Activated T-cell treated with anti-CD3 and anti-CD28 coated beads, Interleukin-2, amount 50 U/mL, for 24 hours (primary cell): ENCODE measurements around the gene CYSTM1.
A peak's percentile ranks its signal among the peaks of the same experiment; 100 is the strongest.

ENCODE experiments used
- DNase-seq: peaks from one replicate; pipeline ENCODE4 v3.0.0-alpha.2; 2020
- H3K27ac Mint-ChIP-seq: 2 replicates; pipeline ENCODE4 v1.8.0; 2020; ENCODE audit warnings: mild to moderate bottlenecking, mixed read lengths
- H3K27me3 Mint-ChIP-seq: 2 replicates; pipeline ENCODE4 v1.8.0; 2020; ENCODE audit warnings: mixed read lengths
- H3K36me3 Mint-ChIP-seq: 2 replicates; pipeline ENCODE4 v1.8.0; 2020; ENCODE audit warnings: low read depth, mixed read lengths
- H3K4me1 Mint-ChIP-seq: 2 replicates; pipeline ENCODE4 v1.8.0; 2020; ENCODE audit warnings: low read depth, mixed read lengths
- H3K4me3 Mint-ChIP-seq: 2 replicates; pipeline ENCODE4 v1.8.0; 2020; ENCODE audit warnings: mild to moderate bottlenecking, moderate library complexity, mixed read lengths
- H3K9me3 Mint-ChIP-seq: 2 replicates; pipeline ENCODE4 v1.8.0; 2020; ENCODE audit warnings: mixed read lengths

Gene CYSTM1

GRCh38 chr5:140238756-140239155, 63.8 kb downstream of the CYSTM1 start:
- no peaks in the 10 kb centered on the region for H3K27me3 Mint-ChIP-seq

GRCh38 chr5:140239461-140239860, 64.5 kb downstream of the CYSTM1 start:
- no peak overlapping the region for H3K4me3 Mint-ChIP-seq
- no peaks in the 10 kb centered on the region for H3K27me3 Mint-ChIP-seq
- H3K9me3 Mint-ChIP-seq: no peaks in the 10 kb centered on the region
- H3K27ac Mint-ChIP-seq: no peak overlapping the region
- H3K36me3 Mint-ChIP-seq: peaks cover 10% of the 10 kb centered on the region
- no peak for DNase-seq
- peaks cover 5% of the 10 kb centered on the region for H3K4me1 Mint-ChIP-seq

More at GRCh38 chr5:140238756-140239155, 63.8 kb downstream of the CYSTM1 start:
- Mint-ChIP-seq H3K4me3 (no peak overlapping the region), H3K4me1 (peaks cover 4% of the 10 kb centered on the region), H3K9me3 (no peaks in the 10 kb centered on the region), H3K36me3 (peaks cover 6% of the 10 kb centered on the region), H3K27ac (no peak overlapping the region)
- no peak for DNase-seq

- peaks cover 12% of the 10 kb centered on the region for H3K4me1 Mint-ChIP-seq
- H3K27me3 Mint-ChIP-seq: no peaks in the 10 kb centered on the region
- no peaks in the 10 kb centered on the region for H3K9me3 Mint-ChIP-seq
- peaks cover 17% of the 10 kb centered on the region for H3K36me3 Mint-ChIP-seq
- peak; percentile 74 for DNase-seq
- no peak overlapping the region for H3K27ac Mint-ChIP-seq
- H3K4me3 Mint-ChIP-seq: no peak overlapping the region
Observed at GRCh38 chr5:140239939-140240700, 65.1 kb downstream of the CYSTM1 start.

- Mint-ChIP-seq H3K27ac (no peak overlapping the region), H3K4me1 (peaks cover 18% of the 10 kb centered on the region), H3K36me3 (peaks cover 27% of the 10 kb centered on the region), H3K27me3 (no peaks in the 10 kb centered on the region), H3K9me3 (no peaks in the 10 kb centered on the region), H3K4me3 (no peak overlapping the region)
- DNase-seq: no peak
Observed at GRCh38 chr5:140240987-140241706, 66.2 kb downstream of the CYSTM1 start.

- no peak for DNase-seq
- H3K4me1 Mint-ChIP-seq: peaks cover 26% of the 10 kb centered on the region
- no peaks in the 10 kb centered on the region for H3K27me3 Mint-ChIP-seq
- no peak overlapping the region for H3K4me3 Mint-ChIP-seq
- H3K27ac Mint-ChIP-seq: no peak overlapping the region
- H3K36me3 Mint-ChIP-seq: peaks cover 27% of the 10 kb centered on the region
- no peaks in the 10 kb centered on the region for H3K9me3 Mint-ChIP-seq
Observed at GRCh38 chr5:140242099-140242498, 67.1 kb downstream of the CYSTM1 start.

- H3K36me3 Mint-ChIP-seq: peaks cover 27% of the 10 kb centered on the region
- peaks cover 26% of the 10 kb centered on the region for H3K4me1 Mint-ChIP-seq
- DNase-seq: no peak
- no peak overlapping the region for H3K4me3 Mint-ChIP-seq
- no peak overlapping the region for H3K27ac Mint-ChIP-seq
- no peaks in the 10 kb centered on the region for H3K9me3 Mint-ChIP-seq
- no peaks in the 10 kb centered on the region for H3K27me3 Mint-ChIP-seq
Observed at GRCh38 chr5:140242890-140243585, 68.0 kb downstream of the CYSTM1 start.

- Mint-ChIP-seq H3K27me3 (no peaks in the 10 kb centered on the region), H3K4me1 (peaks cover 26% of the 10 kb centered on the region), H3K4me3 (no peak overlapping the region), H3K9me3 (no peaks in the 10 kb centered on the region), H3K27ac (no peak overlapping the region), H3K36me3 (peaks cover 27% of the 10 kb centered on the region)
- DNase-seq: no peak
Observed at GRCh38 chr5:140243706-140244250, 68.8 kb downstream of the CYSTM1 start.

- Mint-ChIP-seq H3K4me3 (no peak overlapping the region), H3K4me1 (peaks cover 29% of the 10 kb centered on the region), H3K36me3 (peaks cover 30% of the 10 kb centered on the region), H3K27ac (no peak overlapping the region), H3K27me3 (no peaks in the 10 kb centered on the region), H3K9me3 (no peaks in the 10 kb centered on the region)
- DNase-seq: peak; percentile 84
Observed at GRCh38 chr5:140244525-140245025, 69.6 kb downstream of the CYSTM1 start.

- Mint-ChIP-seq H3K4me3 (no peak overlapping the region), H3K4me1 (peaks cover 31% of the 10 kb centered on the region), H3K36me3 (peaks cover 36% of the 10 kb centered on the region), H3K27me3 (no peaks in the 10 kb centered on the region), H3K9me3 (no peaks in the 10 kb centered on the region), H3K27ac (no peak overlapping the region)
- DNase-seq: no peak
Observed at GRCh38 chr5:140245341-140245740, 70.4 kb downstream of the CYSTM1 start.

GRCh38 chr5:140245926-140246325, 70.9 kb downstream of the CYSTM1 start:
- DNase-seq: no peak
- Mint-ChIP-seq H3K36me3 (peaks cover 39% of the 10 kb centered on the region), H3K27ac (no peak overlapping the region), H3K9me3 (no peaks in the 10 kb centered on the region), H3K27me3 (no peaks in the 10 kb centered on the region), H3K4me3 (no peak overlapping the region), H3K4me1 (peaks cover 34% of the 10 kb centered on the region)

GRCh38 chr5:140246378-140247122, 71.6 kb downstream of the CYSTM1 start:
- no peak overlapping the region for H3K27ac Mint-ChIP-seq
- peaks cover 42% of the 10 kb centered on the region for H3K36me3 Mint-ChIP-seq
- no peaks in the 10 kb centered on the region for H3K27me3 Mint-ChIP-seq
- no peaks in the 10 kb centered on the region for H3K9me3 Mint-ChIP-seq
- H3K4me1 Mint-ChIP-seq: peaks cover 38% of the 10 kb centered on the region
- H3K4me3 Mint-ChIP-seq: no peak overlapping the region
- no peak for DNase-seq

GRCh38 chr5:140248414-140248813, 73.4 kb downstream of the CYSTM1 start:
- H3K36me3 Mint-ChIP-seq: peaks cover 47% of the 10 kb centered on the region
- no peak for DNase-seq
- H3K4me1 Mint-ChIP-seq: peaks cover 56% of the 10 kb centered on the region
- no peaks in the 10 kb centered on the region for H3K27me3 Mint-ChIP-seq
- H3K4me3 Mint-ChIP-seq: no peak overlapping the region
- H3K27ac Mint-ChIP-seq: no peak overlapping the region
- H3K9me3 Mint-ChIP-seq: no peaks in the 10 kb centered on the region

- peak overlapping the region; percentile 58 for H3K27ac Mint-ChIP-seq
Observed at GRCh38 chr5:140249536-140249935, 74.5 kb downstream of the CYSTM1 start.

GRCh38 chr5:140250386-140250785, 75.4 kb downstream of the CYSTM1 start:
- H3K36me3 Mint-ChIP-seq: peaks cover 30% of the 10 kb centered on the region
- H3K4me1 Mint-ChIP-seq: peaks cover 47% of the 10 kb centered on the region
- H3K27me3 Mint-ChIP-seq: no peaks in the 10 kb centered on the region
- no peak overlapping the region for H3K4me3 Mint-ChIP-seq
- H3K27ac Mint-ChIP-seq: peak overlapping the region; percentile 48
- DNase-seq: no peak
- H3K9me3 Mint-ChIP-seq: no peaks in the 10 kb centered on the region

More at GRCh38 chr5:140249536-140249935, 74.5 kb downstream of the CYSTM1 start:
- no peaks in the 10 kb centered on the region for H3K9me3 Mint-ChIP-seq
- DNase-seq: no peak
- no peaks in the 10 kb centered on the region for H3K27me3 Mint-ChIP-seq
- H3K4me3 Mint-ChIP-seq: no peak overlapping the region
- H3K36me3 Mint-ChIP-seq: peaks cover 38% of the 10 kb centered on the region
- H3K4me1 Mint-ChIP-seq: peaks cover 56% of the 10 kb centered on the region
